Chondrocyte (in vitro differentiated cells): ENCODE measurements around the gene FSD1L. TPM values are rescaled to one million over a fixed set of nuclear protein-coding genes. Genes with fewer than 3 reads are reported as not detected.
A peak's percentile ranks its signal among the peaks of the same experiment; 100 is the strongest.
"Not testable (repeated sequence)": the region's sequence is repeated elsewhere in the genome, so short reads cannot be mapped to it uniquely, and the experiment has no call there.

Experiments used
- DNase-seq: peaks from one replicate; pipeline ENCODE4 v3.0.0; 2021; ENCODE audit warnings: mixed read lengths, low spot score
- H3K27ac Mint-ChIP-seq: one replicate; pipeline ENCODE4 v1.8.0; 2021; ENCODE audit warnings: mild to moderate bottlenecking, moderate library complexity, mixed read lengths; ENCODE audit not compliant: unreplicated experiment
- H3K27me3 Mint-ChIP-seq: 2 replicates; pipeline ENCODE4 v1.8.0; 2021; ENCODE audit warnings: low read depth, mixed read lengths
- H3K36me3 Mint-ChIP-seq: 2 replicates; pipeline ENCODE4 v1.8.0; 2021; ENCODE audit warnings: low read depth, mixed read lengths
- H3K4me1 Mint-ChIP-seq: 2 replicates; pipeline ENCODE4 v1.8.0; 2021; ENCODE audit warnings: low read depth, mild to moderate bottlenecking, mixed read lengths
- H3K4me3 Mint-ChIP-seq: one replicate; pipeline ENCODE4 v1.8.0; 2021; ENCODE audit warnings: mild to moderate bottlenecking, moderate library complexity, mixed read lengths; ENCODE audit not compliant: unreplicated experiment
- H3K9me3 Mint-ChIP-seq: 2 replicates; pipeline ENCODE4 v1.8.0; 2021; ENCODE audit warnings: low read depth, mixed read lengths
- total RNA-seq: library from RNA; stranded (reverse); gene quantifications from 3 replicates; pipeline ENCODE4 v1.2.1, GENCODE V29; 2021
- TF ChIP-seq, protein P1 (sequence below): fragments of 200-600 bp; sonication (generic); IDR thresholded peaks from 2 replicates; pipeline ENCODE4 v1.5.0; 2021; ENCODE audit warnings: antibody characterized with exemption, mild to moderate bottlenecking, moderate library complexity

FSD1L gene
- total RNA-seq, 1 donor from 2014 or later, result 5.6 TPM

DNA sequence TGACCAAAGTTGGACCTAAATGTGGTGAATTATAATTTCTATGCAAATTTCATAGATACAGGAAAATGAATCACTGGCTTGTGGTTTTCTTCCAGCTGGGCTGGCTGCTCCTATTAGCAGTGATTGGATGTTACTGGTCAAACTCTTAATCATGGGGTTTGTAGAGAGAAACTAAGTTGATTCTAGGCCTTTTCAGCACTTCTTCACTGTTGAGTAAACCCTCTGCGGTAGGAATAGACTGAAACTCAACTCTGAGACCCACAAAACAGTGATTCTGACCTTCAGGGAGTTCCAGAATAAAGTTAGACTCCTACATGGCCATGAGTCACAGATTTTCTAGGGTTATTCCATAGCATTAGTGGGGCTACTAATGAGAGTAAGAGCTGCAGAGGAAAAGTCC is 62.2 kb downstream of the FSD1L start:
- Mint-ChIP-seq H3K4me3 (no peak overlapping the region), H3K36me3 (peaks cover 5% of the 10 kb centered on the region), H3K27me3 (no peaks in the 10 kb centered on the region), H3K9me3 (no peaks in the 10 kb centered on the region), H3K27ac (no peak overlapping the region), H3K4me1 (peaks cover 8% of the 10 kb centered on the region)
- TF ChIP-seq, protein P1, sequence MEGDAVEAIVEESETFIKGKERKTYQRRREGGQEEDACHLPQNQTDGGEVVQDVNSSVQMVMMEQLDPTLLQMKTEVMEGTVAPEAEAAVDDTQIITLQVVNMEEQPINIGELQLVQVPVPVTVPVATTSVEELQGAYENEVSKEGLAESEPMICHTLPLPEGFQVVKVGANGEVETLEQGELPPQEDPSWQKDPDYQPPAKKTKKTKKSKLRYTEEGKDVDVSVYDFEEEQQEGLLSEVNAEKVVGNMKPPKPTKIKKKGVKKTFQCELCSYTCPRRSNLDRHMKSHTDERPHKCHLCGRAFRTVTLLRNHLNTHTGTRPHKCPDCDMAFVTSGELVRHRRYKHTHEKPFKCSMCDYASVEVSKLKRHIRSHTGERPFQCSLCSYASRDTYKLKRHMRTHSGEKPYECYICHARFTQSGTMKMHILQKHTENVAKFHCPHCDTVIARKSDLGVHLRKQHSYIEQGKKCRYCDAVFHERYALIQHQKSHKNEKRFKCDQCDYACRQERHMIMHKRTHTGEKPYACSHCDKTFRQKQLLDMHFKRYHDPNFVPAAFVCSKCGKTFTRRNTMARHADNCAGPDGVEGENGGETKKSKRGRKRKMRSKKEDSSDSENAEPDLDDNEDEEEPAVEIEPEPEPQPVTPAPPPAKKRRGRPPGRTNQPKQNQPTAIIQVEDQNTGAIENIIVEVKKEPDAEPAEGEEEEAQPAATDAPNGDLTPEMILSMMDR, result no peak
- no peak for DNase-seq

DNA sequence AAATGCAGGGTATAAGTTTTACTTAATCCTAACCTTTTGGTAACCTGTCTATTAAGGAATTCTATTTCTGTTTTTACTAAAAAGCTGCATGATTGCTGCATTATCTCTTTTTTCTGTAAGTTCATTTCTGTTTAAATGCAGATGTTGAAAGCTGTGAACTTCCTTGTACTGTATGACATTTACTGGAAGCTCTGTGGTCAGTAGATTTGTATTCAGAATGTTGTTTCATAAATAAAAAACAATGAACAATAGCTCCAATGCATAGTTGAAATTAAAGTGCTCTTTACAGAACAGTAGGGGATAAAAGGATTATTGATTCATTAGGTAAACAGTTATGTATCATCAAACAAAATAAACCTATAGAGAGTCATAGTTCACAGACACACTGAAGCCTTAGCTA is 63.6 kb downstream of the FSD1L start:
- Mint-ChIP-seq H3K9me3 (no peaks in the 10 kb centered on the region), H3K27me3 (no peaks in the 10 kb centered on the region), H3K27ac (no peak overlapping the region), H3K4me1 (peaks cover 8% of the 10 kb centered on the region), H3K36me3 (peaks cover 7% of the 10 kb centered on the region), H3K4me3 (no peak overlapping the region)
- no peak for DNase-seq
- TF ChIP-seq, protein P1, result no peak

DNA sequence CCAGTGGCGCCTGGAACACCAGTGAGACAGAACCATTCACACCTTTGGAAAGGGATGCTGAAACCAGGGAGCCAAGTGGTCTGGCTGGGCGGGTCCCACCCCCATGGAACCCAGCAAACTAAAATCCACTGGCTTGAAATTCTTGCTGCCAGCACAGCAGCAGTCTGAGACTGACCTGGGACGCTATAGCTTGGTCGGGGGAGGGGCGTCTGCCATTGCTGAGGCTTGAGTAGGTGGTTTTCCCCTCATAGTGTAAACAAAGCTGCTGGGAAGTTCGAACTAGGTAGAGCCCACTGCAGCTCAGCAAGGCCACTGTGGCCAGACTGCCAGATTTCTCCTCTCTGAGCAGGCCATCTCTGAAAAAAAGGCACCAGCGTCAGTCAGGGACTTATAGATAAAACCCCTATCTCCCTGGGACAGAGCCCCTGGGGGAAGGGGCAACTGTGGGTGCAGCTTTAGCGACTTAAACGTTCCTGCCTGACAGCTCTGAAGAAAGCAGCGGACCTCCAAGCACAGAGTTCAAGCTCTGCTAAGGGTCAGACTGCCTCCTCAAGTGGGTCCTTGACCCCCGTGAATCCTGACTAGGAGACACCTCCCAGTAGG is 68.1 kb downstream of the FSD1L start:
- Mint-ChIP-seq H3K36me3 (peaks cover 22% of the 10 kb centered on the region), H3K27ac (no peak overlapping the region), H3K4me1 (no peaks in the 10 kb centered on the region), H3K9me3 (peaks cover 10% of the 10 kb centered on the region), H3K4me3 (no peak overlapping the region), H3K27me3 (no peaks in the 10 kb centered on the region)
- DNase-seq, result no peak
- TF ChIP-seq, protein P1, result no peak

DNA sequence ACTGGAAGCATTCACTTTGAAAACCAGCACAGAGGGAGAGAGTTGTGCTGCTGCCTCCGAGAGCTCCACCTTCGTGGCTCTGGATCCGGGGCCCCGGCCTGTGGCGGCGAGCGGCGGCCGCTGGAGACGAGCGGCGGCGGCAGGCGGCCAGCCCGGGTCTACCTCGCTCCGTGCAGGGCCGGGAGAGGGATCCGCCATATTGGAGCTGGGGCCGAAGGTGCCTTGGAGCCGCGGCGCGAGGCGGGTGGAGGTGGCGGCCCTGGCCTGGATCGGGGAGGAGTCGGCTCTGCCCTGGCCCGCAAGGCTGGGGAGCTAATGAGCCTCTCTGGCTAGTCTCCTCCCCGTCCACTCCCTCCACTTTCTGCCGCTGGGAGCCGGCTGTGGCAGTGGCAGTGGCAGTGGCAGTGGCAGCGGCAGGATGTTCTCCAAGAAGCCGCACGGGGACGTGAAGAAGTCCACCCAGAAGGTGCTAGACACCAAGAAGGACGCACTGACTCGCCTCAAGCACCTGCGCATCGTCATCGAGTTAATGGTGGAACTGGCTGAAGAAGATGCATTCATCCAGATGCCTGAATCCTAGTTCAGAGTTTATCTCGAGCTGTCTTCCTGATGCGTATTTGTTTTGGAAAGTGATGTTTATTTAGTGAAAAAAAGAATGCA is 72.0 kb downstream of the FSD1L start:
- not testable (repeated sequence) for H3K27ac Mint-ChIP-seq, H3K4me3 Mint-ChIP-seq, H3K4me1 Mint-ChIP-seq, H3K27me3 Mint-ChIP-seq
- H3K9me3 Mint-ChIP-seq, result peaks cover 13% of the 10 kb centered on the region
- DNase-seq, result peak; percentile 70
- TF ChIP-seq, protein P1, result peak; percentile 23
- peaks cover 22% of the 10 kb centered on the region for H3K36me3 Mint-ChIP-seq

DNA sequence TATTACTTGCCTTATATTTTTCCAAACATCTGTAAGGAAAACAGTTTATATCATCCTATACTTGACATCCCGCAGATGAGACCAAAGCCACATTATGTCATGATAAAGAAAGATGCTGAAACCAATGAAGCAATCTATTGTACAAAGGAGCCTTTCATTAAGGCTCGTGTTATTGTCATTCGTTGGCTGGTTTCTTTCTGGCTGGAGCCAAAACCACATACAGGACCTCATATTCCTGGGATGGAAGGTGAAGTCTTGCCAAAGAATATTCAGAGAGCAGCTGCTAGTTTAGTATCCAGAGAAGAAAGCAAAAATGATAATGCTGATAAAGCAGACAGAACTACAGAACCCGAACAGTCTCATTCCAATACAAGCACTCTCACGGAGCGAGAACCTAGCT is 73.2 kb downstream of the FSD1L start:
- not testable (repeated sequence) for H3K27me3 Mint-ChIP-seq, H3K27ac Mint-ChIP-seq, H3K4me3 Mint-ChIP-seq, DNase-seq, H3K4me1 Mint-ChIP-seq
- Mint-ChIP-seq H3K9me3 (peaks cover 15% of the 10 kb centered on the region), H3K36me3 (peaks cover 19% of the 10 kb centered on the region)

DNA sequence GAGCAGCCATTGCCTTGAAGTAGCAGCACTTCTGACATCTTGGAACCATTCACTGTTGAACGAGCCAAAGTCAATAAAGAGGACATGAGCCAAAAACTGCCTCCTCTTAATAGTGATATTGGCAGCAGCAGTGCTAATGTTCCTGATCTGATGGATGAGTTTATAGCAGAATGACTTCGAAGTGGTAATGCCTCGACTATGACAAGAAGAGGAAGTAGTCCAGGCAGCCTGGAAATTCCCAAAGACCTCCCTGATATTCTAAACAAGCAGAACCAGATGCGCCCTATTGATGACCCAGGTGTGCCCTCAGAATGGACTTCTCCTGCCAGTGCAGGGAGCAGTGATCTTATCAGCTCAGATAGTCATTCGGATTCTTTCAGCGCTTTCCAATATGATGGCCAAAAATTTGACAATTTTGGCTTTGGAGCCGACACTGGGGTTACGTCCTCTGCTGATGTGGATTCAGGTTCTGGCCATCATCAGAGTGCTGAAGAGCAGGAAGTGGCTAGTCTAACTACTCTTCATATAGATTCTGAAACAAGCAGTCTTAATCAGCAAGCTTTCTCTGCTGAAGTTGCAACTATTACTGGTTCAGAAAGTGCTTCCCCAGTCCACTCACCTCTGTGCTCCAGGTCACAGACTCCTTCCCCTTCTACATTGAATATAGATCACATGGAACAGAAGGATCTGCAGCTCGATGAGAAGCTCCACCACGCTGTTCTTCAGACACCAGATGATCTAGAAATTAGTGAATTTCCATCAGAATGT is 75.0 kb downstream of the FSD1L start:
- H3K27ac Mint-ChIP-seq, H3K4me3 Mint-ChIP-seq, DNase-seq, H3K4me1 Mint-ChIP-seq, H3K27me3 Mint-ChIP-seq: not testable (repeated sequence)
- peaks cover 17% of the 10 kb centered on the region for H3K36me3 Mint-ChIP-seq
- H3K9me3 Mint-ChIP-seq, result peaks cover 16% of the 10 kb centered on the region
